Measurements from ENCODE around the gene BANK1. TPM values are rescaled to one million over a fixed set of nuclear protein-coding genes. Genes with fewer than 3 reads are reported as not detected.

BANK1 gene
- total and polyA plus RNA-seq, 2 donors (not counting 1 experiment from before 2014, with no cell fraction given) = 0.20 to 0.83 TPM

GRCh38 chr4:101763576-101763975 is 27.0 kb upstream of the BANK1 start:
- no peaks in the 10 kb centered on the region for H3K9me3 ChIP-seq (ENCODE audit: control insufficient read depth, insufficient read depth, low read depth, low read length)
- H4K20me1 ChIP-seq (ENCODE audit: control insufficient read depth, extremely low read depth, insufficient read depth, low read length) = no peaks in the 10 kb centered on the region
- no peak overlapping the region for H3K4me2 ChIP-seq (ENCODE audit: extremely low read depth, insufficient read depth, low read length)
- no peaks in the 10 kb centered on the region for H3K27me3 ChIP-seq (ENCODE audit: control insufficient read depth, insufficient read depth, low read length)
- no peak overlapping the region for H3K9ac ChIP-seq (ENCODE audit: insufficient read depth, low read length)
- no peaks in the 10 kb centered on the region for H3K79me2 ChIP-seq (ENCODE audit: control insufficient read depth, insufficient read depth, low read length)
- DNase-seq (ENCODE audit: low read depth in 2 of 2) = no peak
- no peak overlapping the region for H3K27ac ChIP-seq (ENCODE audit: insufficient read depth, low read length)
- H2AFZ ChIP-seq (ENCODE audit: low read length) = no peak overlapping the region
- no peak overlapping the region for H3K4me3 ChIP-seq (replicated peaks in 1 of 4; ENCODE audit: control extremely low read depth in 1 of 4, insufficient read depth in 1 of 4, low read depth in 3 of 4, low read length in 4 of 4)
- no peaks in the 10 kb centered on the region for H3K4me1 ChIP-seq (ENCODE audit: control insufficient read depth, extremely low read depth, insufficient read depth, low read length)
- no peaks in the 10 kb centered on the region for H3K36me3 ChIP-seq (ENCODE audit: control insufficient read depth, insufficient read depth, low read length)
- no peak for TF ChIP-seq EZH2 (IDR thresholded peaks at IDR 0.05; ENCODE audit: low read length, missing control alignments)

- TF ChIP-seq CTCF (conservative IDR thresholded peaks at IDR 0.05 in 1 of 2, IDR thresholded peaks at IDR 0.05 in 1 of 2; ENCODE audit: low read depth in 1 of 2, low read length in 2 of 2) (no peak), EZH2 (IDR thresholded peaks at IDR 0.05; ENCODE audit: low read length, missing control alignments) (no peak)
- peak in 1 of 2 donors; percentile 18 for DNase-seq (ENCODE audit: low read depth in 2 of 2)
- no peaks in the 10 kb centered on the region for H3K79me2 ChIP-seq (ENCODE audit: control insufficient read depth, insufficient read depth, low read length)
- H3K27ac ChIP-seq (ENCODE audit: insufficient read depth, low read length) = no peak overlapping the region
- H3K9ac ChIP-seq (ENCODE audit: insufficient read depth, low read length) = no peak overlapping the region
- H3K9me3 ChIP-seq (ENCODE audit: control insufficient read depth, insufficient read depth, low read depth, low read length) = no peaks in the 10 kb centered on the region
- H3K4me2 ChIP-seq (ENCODE audit: extremely low read depth, insufficient read depth, low read length) = no peak overlapping the region
- H3K4me3 ChIP-seq (replicated peaks in 1 of 4; ENCODE audit: control extremely low read depth in 1 of 4, insufficient read depth in 1 of 4, low read depth in 3 of 4, low read length in 4 of 4) = no peak overlapping the region
- H2AFZ ChIP-seq (ENCODE audit: low read length) = no peak overlapping the region
- no peaks in the 10 kb centered on the region for H4K20me1 ChIP-seq (ENCODE audit: control insufficient read depth, extremely low read depth, insufficient read depth, low read length)
- no peaks in the 10 kb centered on the region for H3K4me1 ChIP-seq (ENCODE audit: control insufficient read depth, extremely low read depth, insufficient read depth, low read length)
- H3K36me3 ChIP-seq (ENCODE audit: control insufficient read depth, insufficient read depth, low read length) = no peaks in the 10 kb centered on the region
- H3K27me3 ChIP-seq (ENCODE audit: control insufficient read depth, insufficient read depth, low read length) = no peaks in the 10 kb centered on the region
These were observed 15.7 kb upstream of the BANK1 start for GRCh38 chr4:101774807-101775206.

GRCh38 chr4:101777431-101777830 is 13.1 kb upstream of the BANK1 start:
- Histone ChIP-seq H3K27me3 (ENCODE audit: control insufficient read depth, insufficient read depth, low read length) (no peaks in the 10 kb centered on the region), H3K4me2 (ENCODE audit: extremely low read depth, insufficient read depth, low read length) (no peak overlapping the region), H4K20me1 (ENCODE audit: control insufficient read depth, extremely low read depth, insufficient read depth, low read length) (no peaks in the 10 kb centered on the region), H2AFZ (ENCODE audit: low read length) (no peak overlapping the region), H3K4me1 (ENCODE audit: control insufficient read depth, extremely low read depth, insufficient read depth, low read length) (no peaks in the 10 kb centered on the region), H3K9me3 (ENCODE audit: control insufficient read depth, insufficient read depth, low read depth, low read length) (no peaks in the 10 kb centered on the region), H3K79me2 (ENCODE audit: control insufficient read depth, insufficient read depth, low read length) (no peaks in the 10 kb centered on the region), H3K9ac (ENCODE audit: insufficient read depth, low read length) (no peak overlapping the region), H3K4me3 (replicated peaks in 1 of 4; ENCODE audit: control extremely low read depth in 1 of 4, insufficient read depth in 1 of 4, low read depth in 3 of 4, low read length in 4 of 4) (no peak overlapping the region), H3K36me3 (ENCODE audit: control insufficient read depth, insufficient read depth, low read length) (no peaks in the 10 kb centered on the region), H3K27ac (ENCODE audit: insufficient read depth, low read length) (no peak overlapping the region)
- no peak for DNase-seq (ENCODE audit: low read depth in 2 of 2)
- no peak for TF ChIP-seq EZH2 (IDR thresholded peaks at IDR 0.05; ENCODE audit: low read length, missing control alignments)
- TF ChIP-seq CTCF (conservative IDR thresholded peaks at IDR 0.05 in 1 of 2, IDR thresholded peaks at IDR 0.05 in 1 of 2; ENCODE audit: low read depth in 1 of 2, low read length in 2 of 2) = no peak

Measured in fibroblast of lung (primary cell).